Measurements from ENCODE around the gene SIX1. TPM values are rescaled to one million over a fixed set of nuclear protein-coding genes. Genes with fewer than 3 reads are reported as not detected.

SIX1 gene
- total RNA-seq, 1 donor from 2014 or later: 1.7 TPM

DNA sequence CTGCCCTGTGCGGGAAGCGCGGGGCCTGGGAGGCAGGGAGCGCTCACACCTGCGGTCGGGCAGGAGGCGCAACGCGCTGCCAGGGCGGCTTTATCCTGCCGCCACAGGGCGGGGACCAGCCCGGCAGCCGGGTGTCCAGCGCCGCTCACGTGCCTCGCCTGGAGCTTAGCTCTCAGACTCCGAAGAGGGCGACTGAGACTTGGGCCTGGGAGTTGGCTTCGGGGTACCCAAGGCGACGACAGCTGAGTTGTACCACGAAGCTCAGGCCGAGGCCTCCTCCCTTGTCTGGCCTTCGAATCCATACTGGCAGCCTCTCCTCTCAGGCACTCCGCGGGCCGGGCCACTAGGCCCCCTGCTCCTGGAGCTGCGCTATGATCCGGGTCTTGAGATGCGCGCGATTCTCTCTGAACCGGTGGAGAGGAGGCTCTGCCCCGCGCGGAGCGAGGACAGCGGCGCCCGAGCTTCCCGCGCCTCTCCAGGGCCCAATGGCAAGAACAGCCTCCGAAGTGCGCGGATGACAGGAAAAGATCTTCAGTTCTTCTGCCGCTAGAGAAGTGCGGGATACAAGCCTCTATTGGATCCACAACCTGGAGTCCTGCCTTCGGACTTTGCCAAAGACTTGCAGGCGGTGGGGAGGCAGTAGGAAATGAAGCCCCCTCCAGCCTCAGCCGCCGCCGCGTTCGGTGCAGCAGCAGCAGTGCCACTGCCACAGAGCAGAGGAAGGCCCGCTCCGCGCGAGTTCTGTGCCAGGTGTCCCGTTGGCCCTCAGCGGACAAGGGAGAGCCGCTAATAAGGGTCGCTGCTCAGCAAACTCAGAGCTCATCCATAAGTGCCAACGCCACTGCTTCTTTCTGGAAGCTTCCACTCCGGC lies 6.8 kb downstream of the SIX1 start:
- DNase-seq (ENCODE audit: low spot score): no peak

GRCh38 chr14:60641742-60642269 lies 7.5 kb downstream of the SIX1 start:
- DNase-seq (ENCODE audit: low spot score): no peak

DNA sequence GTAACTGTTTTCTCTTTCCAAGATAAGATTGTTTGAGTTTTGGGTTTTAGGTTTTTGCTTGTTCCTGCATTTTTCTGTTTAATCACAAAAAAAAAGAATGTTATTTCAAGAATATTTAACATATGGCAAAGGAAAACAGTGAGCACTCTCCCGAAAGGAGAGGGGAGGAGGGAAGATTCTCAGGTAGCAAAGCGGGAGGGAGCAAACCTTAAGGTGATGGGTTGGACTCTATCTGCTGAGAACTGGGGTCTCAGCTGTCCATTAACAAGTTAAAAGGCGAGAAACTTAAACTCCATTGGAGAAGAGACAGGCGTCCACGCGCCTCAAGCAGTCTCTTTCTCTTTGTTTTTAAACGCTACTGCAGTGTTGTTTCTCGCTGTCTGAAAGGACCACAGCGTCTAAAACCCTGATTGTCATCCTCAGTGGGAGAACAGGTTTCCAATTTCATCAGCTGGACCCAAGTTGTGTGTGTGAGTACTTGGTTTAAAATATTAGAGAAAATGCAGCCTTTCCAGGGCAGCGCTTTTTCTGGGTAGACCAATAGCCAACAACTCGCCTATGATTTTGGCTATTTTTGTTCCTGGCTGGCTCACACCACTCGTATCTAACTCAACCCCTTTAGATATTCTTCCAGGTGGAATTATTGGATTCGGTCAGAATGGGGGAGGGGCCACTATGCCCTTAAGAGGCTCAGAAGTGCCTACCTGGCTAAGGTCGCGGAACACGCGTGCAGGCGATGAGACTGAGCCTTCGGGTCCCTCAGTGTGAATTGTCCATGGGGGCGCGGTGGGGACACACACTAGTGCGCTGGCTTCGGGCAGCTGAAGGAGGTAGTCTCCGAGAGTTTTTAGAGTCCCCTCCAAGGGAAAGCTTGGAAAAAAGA lies 8.2 kb downstream of the SIX1 start:
- DNase-seq (ENCODE audit: low spot score): no peak

- DNase-seq (ENCODE audit: low spot score): no peak
These were observed 9.6 kb downstream of the SIX1 start for GRCh38 chr14:60639674-60640073.

DNA sequence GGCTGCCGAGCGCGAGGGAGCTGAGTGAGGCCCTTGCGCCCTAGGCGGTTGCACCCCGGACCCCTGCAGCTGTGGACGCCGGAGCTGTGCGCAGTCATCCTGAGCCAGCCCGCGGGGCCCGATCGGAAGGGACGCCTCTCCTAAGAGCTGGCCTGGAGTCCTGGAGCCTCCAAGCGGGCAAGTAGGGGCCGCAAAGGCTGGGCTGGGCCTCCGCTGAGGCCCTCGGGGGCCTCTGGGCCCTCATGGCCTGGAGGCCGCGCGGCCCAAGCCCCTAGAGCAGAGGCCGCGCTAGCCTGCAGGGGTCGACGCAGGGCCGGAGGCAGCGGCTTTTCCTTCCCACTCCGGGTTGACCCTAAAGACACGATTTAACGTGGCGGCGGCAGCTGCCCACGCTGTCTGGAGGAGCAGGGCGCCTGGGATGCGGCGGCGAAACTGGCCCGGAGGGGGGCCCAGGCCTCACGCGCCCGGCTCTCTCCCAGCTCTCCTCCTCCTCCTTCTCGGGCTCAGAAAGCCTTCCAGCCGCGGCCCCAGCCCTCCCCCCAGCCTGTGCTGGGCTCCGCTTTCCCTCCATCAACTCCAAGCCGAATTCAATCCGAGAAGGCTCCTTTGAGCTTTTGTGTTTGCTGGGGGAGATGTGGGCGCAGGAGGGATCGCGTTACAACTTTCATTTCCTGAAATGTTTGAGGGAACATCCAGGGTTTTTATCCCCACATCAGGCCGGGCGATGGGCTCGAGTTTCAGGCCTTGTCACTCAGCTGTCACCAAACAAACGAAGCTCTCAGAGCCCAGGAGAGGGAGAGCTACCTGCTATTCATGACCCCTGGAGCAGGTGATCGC lies 11.6 kb downstream of the SIX1 start:
- DNase-seq (ENCODE audit: low spot score): no peak

DNA sequence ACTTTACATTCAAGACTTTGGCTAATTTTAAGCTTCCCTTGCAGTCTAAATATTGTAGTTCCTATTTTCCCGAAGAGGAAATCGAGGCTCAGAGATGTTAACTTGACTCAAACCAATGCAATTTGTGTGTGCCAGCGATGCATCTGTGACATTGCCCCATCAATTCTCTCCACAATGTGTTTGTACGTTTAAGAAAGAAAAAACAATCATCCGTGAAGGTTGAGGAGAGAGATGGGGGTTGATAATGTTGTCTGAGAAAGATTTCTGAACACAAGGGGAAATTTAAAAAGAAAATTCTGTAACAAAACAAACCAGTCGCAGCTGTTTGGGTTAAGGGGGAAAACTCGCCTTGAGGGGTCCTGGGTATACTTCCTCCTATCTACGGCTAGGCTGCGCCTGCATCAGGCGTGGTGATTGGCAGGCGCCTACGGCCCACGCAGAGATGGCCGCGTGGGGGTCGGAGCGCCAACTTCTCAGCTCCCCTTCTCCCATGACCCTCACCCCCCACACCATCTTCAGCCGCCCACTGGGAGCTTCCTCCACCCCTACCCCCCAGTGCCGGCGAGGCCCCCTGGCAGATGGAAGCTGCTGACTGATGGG lies 12.3 kb downstream of the SIX1 start:
- DNase-seq (ENCODE audit: low spot score): no peak

GRCh38 chr14:60634153-60634552 lies 15.1 kb downstream of the SIX1 start:
- no peak for DNase-seq (ENCODE audit: low spot score)

DNA sequence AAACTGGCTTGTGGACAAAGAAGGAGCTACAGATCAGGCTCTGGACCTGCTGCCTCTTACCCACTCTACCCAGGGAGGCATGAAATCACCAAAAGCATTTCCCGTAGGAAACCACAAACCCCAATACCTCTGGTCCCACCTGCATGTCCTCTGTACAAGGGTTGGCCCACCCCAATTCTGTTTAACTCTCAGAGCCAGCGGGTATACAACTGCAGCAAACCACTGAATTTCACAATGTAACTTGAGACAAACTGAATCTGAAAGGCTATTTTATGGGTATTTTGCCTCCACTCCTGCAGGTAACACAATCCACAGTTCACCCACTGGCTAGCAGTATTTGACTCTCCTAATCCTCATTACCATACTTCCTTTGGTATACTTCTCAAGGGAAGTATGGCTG lies 16.5 kb downstream of the SIX1 start:
- DNase-seq (ENCODE audit: low spot score): no peak

DNA sequence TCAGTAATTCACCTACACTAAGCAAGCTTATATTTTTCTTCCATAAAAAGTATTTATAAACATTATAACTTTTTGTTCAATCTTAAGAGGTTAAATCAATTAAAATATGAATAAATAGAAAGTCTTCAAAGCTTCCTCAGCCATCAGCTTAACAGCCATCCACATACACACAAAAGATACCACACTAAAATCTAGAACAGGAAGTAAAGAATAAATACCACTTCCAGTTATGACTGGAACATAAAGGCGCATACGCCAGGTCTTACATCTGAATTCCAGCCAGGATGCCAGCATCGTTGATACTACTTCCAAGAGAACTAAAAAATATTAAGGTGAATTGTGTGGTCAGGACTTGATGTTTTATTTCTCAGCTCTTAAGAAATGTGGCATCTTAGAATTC lies 17.0 kb downstream of the SIX1 start:
- no peak for DNase-seq (ENCODE audit: low spot score)

- no peak for DNase-seq (ENCODE audit: low spot score)
These were observed 17.4 kb downstream of the SIX1 start for GRCh38 chr14:60631842-60632241.

DNA sequence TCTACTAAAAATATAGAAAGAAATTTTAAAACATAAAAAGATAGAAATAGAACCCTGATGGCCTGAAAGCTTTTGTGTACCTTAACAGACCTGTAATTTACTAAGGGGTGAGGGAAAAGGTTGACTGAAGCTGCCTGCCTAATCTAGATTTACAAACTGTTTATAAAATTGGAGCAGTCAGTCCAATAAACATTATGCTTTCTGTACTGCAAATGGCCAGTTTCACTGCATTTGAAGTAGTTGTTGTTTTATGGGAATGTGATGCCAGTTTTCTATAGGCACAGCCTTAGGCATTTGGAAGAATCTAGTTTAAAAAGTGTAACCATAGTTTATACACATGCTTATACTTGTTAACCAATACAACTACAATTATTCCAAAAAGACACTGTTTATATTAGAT lies 19.1 kb downstream of the SIX1 start:
- DNase-seq (ENCODE audit: low spot score): no peak

- no peak for DNase-seq (ENCODE audit: low spot score)
These were observed 20.4 kb downstream of the SIX1 start for GRCh38 chr14:60628892-60629291.

DNA sequence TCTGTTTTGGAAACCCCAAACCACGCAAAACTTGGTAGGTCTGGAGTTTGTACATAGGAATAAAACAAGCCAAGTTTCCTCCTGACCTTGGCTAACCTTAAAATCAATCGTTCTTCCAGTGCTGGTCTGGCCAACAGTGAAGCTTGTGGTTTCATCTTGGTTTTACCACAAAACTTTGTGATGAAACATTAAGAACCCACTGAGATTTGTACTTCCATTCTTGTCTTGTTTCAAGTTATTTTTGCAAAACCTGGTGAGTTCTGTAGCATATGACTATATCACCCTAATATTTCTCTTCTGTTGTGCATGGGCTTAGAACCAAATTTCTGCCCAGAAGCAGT lies 26.4 kb downstream of the SIX1 start:
- no peak for DNase-seq (ENCODE audit: low spot score)

DNA sequence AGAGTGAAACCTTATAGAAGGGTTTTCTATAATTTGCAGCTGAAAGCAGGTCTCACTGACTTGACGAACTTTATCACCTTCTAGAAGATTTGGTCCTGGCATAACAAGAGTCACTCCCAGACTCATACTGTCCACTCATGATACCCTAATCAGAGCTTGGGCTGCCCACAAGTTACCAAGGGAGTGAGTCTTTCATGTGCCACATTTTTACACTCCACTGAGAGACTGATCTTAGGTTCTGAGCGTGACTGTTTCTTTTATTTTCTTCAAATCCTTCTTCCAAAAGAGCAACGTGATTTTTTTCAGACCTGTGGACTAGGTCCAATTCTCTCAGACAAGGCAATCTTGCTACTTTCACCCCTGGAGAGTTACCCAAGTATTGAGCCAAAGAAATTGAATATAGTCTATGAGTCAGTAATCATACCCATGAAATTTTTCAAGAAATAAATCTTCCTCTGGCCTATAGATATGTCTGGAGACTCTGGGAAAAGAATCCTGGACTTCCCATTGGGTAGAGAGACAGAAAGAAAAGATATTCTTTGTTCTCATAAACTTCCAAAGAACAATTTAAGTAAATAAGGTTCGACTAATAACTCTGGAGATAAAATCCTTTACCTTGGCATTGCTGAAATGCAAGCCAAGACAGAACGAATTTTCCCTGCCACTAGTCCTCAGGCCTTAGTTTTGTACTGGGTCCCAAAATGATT lies 26.9 kb downstream of the SIX1 start:
- DNase-seq (ENCODE audit: low spot score): no peak

- DNase-seq (ENCODE audit: low spot score): no peak
These were observed 27.9 kb downstream of the SIX1 start for GRCh38 chr14:60621386-60621785.

DNA sequence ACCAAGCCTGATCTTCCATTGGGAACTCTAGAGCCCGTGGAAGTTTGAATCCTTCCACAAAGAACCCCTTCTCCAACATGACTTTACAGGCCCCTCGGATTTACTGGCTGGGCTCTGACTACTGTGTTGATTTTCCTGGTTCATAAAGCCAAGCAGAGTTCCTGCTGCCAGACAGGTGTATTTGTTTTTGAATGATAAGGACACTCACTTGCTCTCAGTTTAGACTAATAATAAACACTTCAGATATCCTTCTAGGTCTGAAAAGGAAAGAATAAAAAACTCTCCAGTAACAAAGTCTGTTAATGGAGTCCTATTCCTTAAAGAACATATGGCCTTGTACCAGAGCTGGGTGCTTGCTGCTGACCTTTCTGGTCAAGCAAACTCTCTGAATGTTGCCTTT lies 31.0 kb downstream of the SIX1 start:
- DNase-seq (ENCODE audit: low spot score): no peak

- DNase-seq (ENCODE audit: low spot score): no peak
These were observed 32.8 kb downstream of the SIX1 start for GRCh38 chr14:60616461-60616959.

GRCh38 chr14:60602291-60602690 lies 47.0 kb downstream of the SIX1 start:
- DNase-seq (ENCODE audit: low spot score): no peak

- no peak for DNase-seq (ENCODE audit: low spot score)
These were observed 49.5 kb downstream of the SIX1 start for GRCh38 chr14:60599727-60600126.

- no peak for DNase-seq (ENCODE audit: low spot score)
These were observed 53.1 kb downstream of the SIX1 start for GRCh38 chr14:60596139-60596538.

GRCh38 chr14:60594062-60594461 lies 55.2 kb downstream of the SIX1 start:
- DNase-seq (ENCODE audit: low spot score): no peak
